DND-41 (cell line): Measurements from ENCODE around the gene PAPLN.

Experiments
- EZH2 ChIP-seq: IDR thresholded peaks from 3 replicates; pipeline ENCODE4 v1.6.1; 2012; ENCODE audit warnings: borderline replicate concordance, low read depth, mild to moderate bottlenecking, moderate library complexity, low read length, inconsistent platforms; ENCODE audit not compliant: severe bottlenecking
- TF ChIP-seq, protein P1 (sequence below): IDR thresholded peaks from 2 replicates; pipeline ENCODE4 v1.5.1; 2012; ENCODE audit warnings: borderline replicate concordance, low read length, moderate library complexity, mild to moderate bottlenecking; ENCODE audit not compliant: poor library complexity, severe bottlenecking; ENCODE audit errors: extremely low read depth

DNA sequence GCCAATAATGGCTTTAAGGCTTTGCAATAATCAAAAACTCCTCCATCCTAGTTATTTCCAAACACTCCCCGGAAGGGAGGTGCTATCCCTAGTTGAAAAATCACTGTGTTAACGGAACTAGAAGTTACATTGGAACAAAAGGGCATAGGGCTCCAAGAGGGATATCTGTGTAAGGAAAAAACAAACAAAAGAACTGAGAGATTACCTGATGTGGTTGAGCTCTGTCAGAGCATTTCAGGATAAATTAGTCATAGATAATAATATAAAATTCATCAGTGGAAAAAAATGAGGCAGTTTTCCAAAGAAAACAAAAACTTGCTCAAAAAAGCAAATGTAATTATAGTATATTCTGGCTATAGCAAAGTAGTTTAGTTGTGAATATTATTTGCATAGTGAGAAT lies 27.4 kb upstream of the PAPLN start:
- TF ChIP-seq, protein P1, sequence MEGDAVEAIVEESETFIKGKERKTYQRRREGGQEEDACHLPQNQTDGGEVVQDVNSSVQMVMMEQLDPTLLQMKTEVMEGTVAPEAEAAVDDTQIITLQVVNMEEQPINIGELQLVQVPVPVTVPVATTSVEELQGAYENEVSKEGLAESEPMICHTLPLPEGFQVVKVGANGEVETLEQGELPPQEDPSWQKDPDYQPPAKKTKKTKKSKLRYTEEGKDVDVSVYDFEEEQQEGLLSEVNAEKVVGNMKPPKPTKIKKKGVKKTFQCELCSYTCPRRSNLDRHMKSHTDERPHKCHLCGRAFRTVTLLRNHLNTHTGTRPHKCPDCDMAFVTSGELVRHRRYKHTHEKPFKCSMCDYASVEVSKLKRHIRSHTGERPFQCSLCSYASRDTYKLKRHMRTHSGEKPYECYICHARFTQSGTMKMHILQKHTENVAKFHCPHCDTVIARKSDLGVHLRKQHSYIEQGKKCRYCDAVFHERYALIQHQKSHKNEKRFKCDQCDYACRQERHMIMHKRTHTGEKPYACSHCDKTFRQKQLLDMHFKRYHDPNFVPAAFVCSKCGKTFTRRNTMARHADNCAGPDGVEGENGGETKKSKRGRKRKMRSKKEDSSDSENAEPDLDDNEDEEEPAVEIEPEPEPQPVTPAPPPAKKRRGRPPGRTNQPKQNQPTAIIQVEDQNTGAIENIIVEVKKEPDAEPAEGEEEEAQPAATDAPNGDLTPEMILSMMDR: no peak
- no peak for TF ChIP-seq EZH2
